Measurements from ENCODE around the gene PROZ. TPM values are rescaled to one million over a fixed set of nuclear protein-coding genes. Genes with fewer than 3 reads are reported as not detected.

PROZ gene
- total and polyA plus RNA-seq, 7 donors = 0.10 TPM; not detected in 6

DNA sequence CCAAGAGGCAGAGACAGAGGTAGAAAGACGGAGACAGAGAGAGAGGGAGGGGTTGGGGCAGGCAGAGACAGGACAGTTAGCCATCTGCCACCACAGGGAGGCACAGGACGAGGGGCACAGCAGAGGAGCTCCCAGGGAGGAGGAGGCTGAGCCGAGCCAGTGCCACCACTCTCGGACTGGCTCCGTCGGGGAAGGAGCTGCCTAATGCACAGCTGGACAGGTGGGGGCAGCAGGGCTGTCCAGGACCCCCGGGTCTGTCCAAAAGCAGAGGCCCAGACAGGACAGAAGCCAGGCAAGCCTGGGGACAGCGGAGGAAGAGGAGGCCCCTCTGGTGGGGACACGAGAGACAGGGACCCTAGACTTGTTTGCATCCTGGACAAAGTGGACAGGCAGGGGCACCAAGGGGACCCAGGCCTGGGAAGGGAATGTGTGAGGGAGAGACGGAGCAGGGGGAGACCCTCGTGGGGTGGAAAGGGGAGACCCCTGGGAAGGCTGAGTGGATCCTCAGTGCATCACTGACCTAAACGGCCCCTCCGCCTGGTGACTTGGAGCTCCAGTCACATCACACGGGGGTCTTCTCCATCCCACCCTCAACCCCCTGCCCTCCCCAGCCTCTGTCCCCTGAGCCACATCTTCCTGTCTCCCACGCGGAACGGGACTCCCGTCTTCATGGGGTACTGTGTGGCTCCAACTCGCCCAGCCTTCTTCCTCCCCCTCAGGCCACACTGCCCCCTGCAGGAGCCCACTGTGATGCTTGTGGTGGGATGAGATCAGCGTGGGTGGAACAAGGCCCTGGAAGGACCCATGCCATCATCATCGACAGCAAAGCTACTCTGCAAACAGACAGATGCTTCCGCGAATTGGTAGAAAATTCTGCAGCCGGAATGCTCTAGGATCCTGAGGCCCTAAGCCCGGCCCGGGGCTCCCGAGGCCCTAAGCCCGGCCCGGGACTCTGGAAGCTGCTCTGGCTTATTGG, 34.9 kb upstream of the PROZ start:
- H3K27ac ChIP-seq = peak overlapping the region in 2 of 4 donors; percentile 22 to 46
- WGBS, 2 donors = 85 to 86% methylated on average over 29 of the region's 29 CpGs
- H3K36me3 ChIP-seq = no peaks in the 10 kb centered on the region
- intact Hi-C loops (cut with DNase I) = no loop called here
- H3K4me1 ChIP-seq = no peaks in the 10 kb centered on the region
- H3K4me3 ChIP-seq = peak overlapping the region in 1 of 4 donors; percentile 7
- no peaks in the 10 kb centered on the region for H3K9me3 ChIP-seq
- no peaks in the 10 kb centered on the region for H3K27me3 ChIP-seq
- TF ChIP-seq CTCF (IDR thresholded peaks at IDR 0.05) = no peak
- no peak for TF ChIP-seq POLR2AphosphoS5 (IDR thresholded peaks at IDR 0.05)
- no peak for TF ChIP-seq POLR2A (IDR thresholded peaks at IDR 0.05)
- no peak for TF ChIP-seq EP300 (IDR thresholded peaks at IDR 0.05)
- no peak for DNase-seq

- intact Hi-C loops (cut with DNase I) = no loop called here
- Histone ChIP-seq H3K27me3 (peaks cover 0 to 1% (median 0%) of the 10 kb centered on the region in 3 donors), H3K4me1 (no peaks in the 10 kb centered on the region), H3K9me3 (no peaks in the 10 kb centered on the region), H3K27ac (no peak overlapping the region), H3K36me3 (no peaks in the 10 kb centered on the region), H3K4me3 (no peak overlapping the region)
- 93 to 96% methylated on average over 19 of the region's 19 CpGs for WGBS, 2 donors
- TF ChIP-seq CTCF (IDR thresholded peaks at IDR 0.05) (no peak), EP300 (IDR thresholded peaks at IDR 0.05) (no peak), POLR2A (IDR thresholded peaks at IDR 0.05) (no peak), POLR2AphosphoS5 (IDR thresholded peaks at IDR 0.05) (no peak)
- no peak for DNase-seq
Observed at GRCh38 chr13:113124211-113124970, 34.1 kb upstream of the PROZ start.

GRCh38 chr13:113125506-113126264, 32.8 kb upstream of the PROZ start:
- intact Hi-C loops (cut with DNase I) = no loop called here
- WGBS, 2 donors = 91 to 92% methylated on average over 19 of the region's 19 CpGs
- no peaks in the 10 kb centered on the region for H3K9me3 ChIP-seq

More at GRCh38 chr13:113125506-113126264, 32.8 kb upstream of the PROZ start:
- Histone ChIP-seq H3K36me3 (no peaks in the 10 kb centered on the region), H3K27me3 (peaks cover 0 to 10% (median 4%) of the 10 kb centered on the region in 3 donors), H3K4me1 (peaks cover 0 to 8% (median 6%) of the 10 kb centered on the region in 4 donors), H3K4me3 (no peak overlapping the region), H3K27ac (no peak overlapping the region)
- TF ChIP-seq POLR2A (IDR thresholded peaks at IDR 0.05) = no peak
- no peak for TF ChIP-seq POLR2AphosphoS5 (IDR thresholded peaks at IDR 0.05)
- no peak for TF ChIP-seq CTCF (IDR thresholded peaks at IDR 0.05)
- no peak for TF ChIP-seq EP300 (IDR thresholded peaks at IDR 0.05)
- no peak for DNase-seq

Data from sigmoid colon (tissue), 7 donors.